SK-N-SH treated with all-trans-retinoic acid at 6 μM for 48 hours (cell line): ENCODE measurements around the gene DLG1.

Experiments
- ZFP3 ChIP-seq: fragments of 250-450 bp; sonication (Bioruptor Pico); IDR thresholded peaks from 2 replicates; pipeline ENCODE4 v1.5.0; 2020; ENCODE audit warnings: mild to moderate bottlenecking, moderate library complexity
- ZNF565 ChIP-seq: fragments of 450-650 bp; formaldehyde crosslinking; conservative IDR thresholded peaks from 2 replicates; pipeline ENCODE4 v1.5.0; 2020; ENCODE audit warnings: low read depth, mild to moderate bottlenecking, moderate library complexity
- ZNF8 ChIP-seq: fragments of 450-650 bp; formaldehyde crosslinking; IDR thresholded peaks from 2 replicates; pipeline ENCODE4 v1.5.0; 2020; ENCODE audit warnings: mild to moderate bottlenecking, moderate library complexity
- TF ChIP-seq, protein P1 (sequence below): fragments of 250-450 bp; sonication (Bioruptor Pico); IDR thresholded peaks from 2 replicates; pipeline ENCODE4 v1.5.0; 2020; ENCODE audit warnings: mild to moderate bottlenecking, moderate library complexity
- TF ChIP-seq, protein P2 (sequence below): fragments of 250-450 bp; sonication (Bioruptor Pico); IDR thresholded peaks from 2 replicates; pipeline ENCODE4 v1.5.1; 2020; ENCODE audit warnings: low read depth, mild to moderate bottlenecking, moderate library complexity

DNA sequence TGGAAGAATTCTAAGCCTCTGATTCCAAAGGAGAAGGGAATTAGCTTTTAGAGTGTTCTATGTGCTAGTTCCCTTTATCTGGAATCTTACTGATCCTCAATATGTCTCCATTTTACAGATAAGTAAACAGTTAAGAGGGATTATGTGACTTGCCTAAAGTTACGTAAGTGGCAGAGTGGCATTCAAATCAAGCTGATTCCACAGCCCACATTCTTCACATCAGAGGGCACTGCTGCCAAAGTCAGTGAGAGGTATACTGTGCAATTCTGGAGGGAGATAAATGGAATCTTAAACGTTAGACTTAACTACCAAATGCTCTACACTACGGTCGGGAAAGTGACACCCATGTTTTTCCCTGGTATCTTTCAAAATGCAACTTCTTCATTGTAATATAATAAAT lies 257.8 kb downstream of the DLG1 start:
- TF ChIP-seq, protein P1, sequence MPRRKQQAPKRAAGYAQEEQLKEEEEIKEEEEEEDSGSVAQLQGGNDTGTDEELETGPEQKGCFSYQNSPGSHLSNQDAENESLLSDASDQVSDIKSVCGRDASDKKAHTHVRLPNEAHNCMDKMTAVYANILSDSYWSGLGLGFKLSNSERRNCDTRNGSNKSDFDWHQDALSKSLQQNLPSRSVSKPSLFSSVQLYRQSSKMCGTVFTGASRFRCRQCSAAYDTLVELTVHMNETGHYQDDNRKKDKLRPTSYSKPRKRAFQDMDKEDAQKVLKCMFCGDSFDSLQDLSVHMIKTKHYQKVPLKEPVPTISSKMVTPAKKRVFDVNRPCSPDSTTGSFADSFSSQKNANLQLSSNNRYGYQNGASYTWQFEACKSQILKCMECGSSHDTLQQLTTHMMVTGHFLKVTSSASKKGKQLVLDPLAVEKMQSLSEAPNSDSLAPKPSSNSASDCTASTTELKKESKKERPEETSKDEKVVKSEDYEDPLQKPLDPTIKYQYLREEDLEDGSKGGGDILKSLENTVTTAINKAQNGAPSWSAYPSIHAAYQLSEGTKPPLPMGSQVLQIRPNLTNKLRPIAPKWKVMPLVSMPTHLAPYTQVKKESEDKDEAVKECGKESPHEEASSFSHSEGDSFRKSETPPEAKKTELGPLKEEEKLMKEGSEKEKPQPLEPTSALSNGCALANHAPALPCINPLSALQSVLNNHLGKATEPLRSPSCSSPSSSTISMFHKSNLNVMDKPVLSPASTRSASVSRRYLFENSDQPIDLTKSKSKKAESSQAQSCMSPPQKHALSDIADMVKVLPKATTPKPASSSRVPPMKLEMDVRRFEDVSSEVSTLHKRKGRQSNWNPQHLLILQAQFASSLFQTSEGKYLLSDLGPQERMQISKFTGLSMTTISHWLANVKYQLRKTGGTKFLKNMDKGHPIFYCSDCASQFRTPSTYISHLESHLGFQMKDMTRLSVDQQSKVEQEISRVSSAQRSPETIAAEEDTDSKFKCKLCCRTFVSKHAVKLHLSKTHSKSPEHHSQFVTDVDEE (CRISPR knock-in tag) = no peak
- TF ChIP-seq ZNF565 = no peak
- TF ChIP-seq ZNF8 (CRISPR knock-in tag) = no peak
- TF ChIP-seq, protein P2, sequence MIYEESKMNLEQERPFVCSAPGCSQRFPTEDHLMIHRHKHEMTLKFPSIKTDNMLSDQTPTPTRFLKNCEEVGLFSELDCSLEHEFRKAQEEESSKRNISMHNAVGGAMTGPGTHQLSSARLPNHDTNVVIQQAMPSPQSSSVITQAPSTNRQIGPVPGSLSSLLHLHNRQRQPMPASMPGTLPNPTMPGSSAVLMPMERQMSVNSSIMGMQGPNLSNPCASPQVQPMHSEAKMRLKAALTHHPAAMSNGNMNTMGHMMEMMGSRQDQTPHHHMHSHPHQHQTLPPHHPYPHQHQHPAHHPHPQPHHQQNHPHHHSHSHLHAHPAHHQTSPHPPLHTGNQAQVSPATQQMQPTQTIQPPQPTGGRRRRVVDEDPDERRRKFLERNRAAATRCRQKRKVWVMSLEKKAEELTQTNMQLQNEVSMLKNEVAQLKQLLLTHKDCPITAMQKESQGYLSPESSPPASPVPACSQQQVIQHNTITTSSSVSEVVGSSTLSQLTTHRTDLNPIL = no peak
- TF ChIP-seq ZFP3 = no peak
